Measurements from ENCODE around the gene SYTL2. TPM values are rescaled to one million over a fixed set of nuclear protein-coding genes. Genes with fewer than 3 reads are reported as not detected.

SYTL2 gene
- total RNA-seq, 2 donors from 2014 or later, result 10.5 to 12.1 TPM

DNA sequence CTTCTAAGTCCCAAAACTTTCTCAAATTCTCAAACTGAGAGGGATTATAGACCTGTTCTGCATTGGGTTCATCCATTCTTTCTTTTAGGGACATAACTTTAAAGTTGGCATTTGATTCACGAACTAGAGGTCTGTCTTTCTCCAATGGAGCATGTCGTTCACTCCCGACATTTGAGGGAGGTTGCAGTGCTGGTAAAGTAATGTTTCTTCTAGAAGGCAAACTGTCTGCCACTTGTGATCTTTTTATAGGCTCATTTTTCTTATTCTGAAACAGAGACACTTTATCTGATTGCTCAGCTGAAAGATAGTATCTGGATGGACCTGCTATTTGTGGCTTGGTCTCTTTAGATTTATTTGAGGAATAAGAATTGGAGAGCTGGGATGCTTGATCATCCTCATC is 84.6 kb downstream of the SYTL2 start:
- H3K9me3 Mint-ChIP-seq, result no peaks in the 10 kb centered on the region
- no peaks in the 10 kb centered on the region for H3K4me1 Mint-ChIP-seq
- H3K4me3 Mint-ChIP-seq, result no peak overlapping the region
- ATAC-seq (replicated peaks), result no peak
- no peaks in the 10 kb centered on the region for H3K27me3 Mint-ChIP-seq
- no peak overlapping the region for H3K27ac Mint-ChIP-seq
- H3K36me3 Mint-ChIP-seq (ENCODE audit: low read depth), result no peaks in the 10 kb centered on the region

DNA sequence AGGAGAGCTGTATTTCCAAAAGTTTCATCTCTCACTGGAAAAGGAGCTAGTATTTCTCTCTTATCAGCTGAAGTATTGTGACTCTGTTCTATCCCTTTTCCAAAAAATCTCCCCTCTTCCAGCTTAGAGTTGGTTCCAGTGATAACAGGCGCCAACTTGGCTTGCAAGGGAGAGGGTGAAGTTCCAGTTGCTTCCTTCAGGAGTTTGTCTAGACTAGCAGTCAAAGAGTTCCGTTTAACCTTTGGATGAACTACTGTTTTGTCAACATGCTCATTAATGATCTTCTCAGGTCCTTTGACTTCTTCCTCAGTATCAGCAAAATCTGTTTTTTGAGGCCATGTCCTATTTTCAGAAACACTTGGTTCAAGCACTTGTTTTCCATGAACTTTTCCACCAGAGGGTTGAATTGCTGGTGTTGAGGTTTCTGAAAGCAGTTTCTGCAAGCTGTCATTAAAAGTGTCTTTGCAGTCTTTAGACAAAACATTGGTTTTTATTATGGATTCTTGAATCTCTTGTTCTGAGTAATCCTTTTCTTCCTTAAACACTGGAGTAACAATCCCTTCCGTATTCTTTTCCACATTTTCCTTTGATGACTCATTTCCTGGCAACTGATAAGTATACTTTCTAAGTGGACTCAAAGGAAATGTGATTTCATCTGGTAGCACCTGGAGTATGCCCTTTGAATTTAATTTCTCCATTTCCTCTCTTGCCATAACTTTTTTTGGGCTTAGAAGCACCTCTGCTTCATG is 85.3 kb downstream of the SYTL2 start:
- H3K9me3 Mint-ChIP-seq, result no peaks in the 10 kb centered on the region

DNA sequence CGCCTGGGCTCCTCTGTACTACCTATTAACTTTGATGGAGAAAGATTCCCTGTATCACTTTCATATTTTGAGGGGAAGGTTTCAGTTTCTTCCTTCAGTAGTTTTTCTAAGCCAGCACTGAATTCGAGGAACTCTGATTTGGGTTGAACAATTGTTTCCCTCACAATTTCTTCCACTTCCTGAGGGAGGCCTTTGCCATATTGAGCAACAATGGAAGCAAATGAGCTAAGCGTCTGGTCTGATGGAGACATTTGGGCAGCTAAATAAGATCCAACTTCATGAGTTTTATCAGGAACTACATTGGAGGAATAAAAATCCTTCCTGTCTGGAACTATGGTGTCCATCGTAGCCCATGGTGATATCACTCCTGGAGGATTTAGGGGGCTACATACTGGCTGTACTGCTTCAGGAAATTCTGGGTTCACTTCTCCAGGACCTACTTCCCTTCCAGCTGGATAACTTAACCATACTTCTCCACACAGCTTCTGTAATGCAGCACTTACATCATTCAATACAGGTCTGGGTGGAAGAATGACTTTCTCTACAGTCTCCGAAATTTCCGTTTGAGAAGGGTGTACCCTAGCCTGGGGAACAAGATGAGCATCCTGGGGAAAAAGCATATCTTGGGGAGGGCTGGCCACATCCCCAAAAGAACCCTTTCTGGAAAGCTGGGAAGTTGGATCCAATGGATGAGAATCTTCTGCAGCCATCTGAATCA is 86.0 kb downstream of the SYTL2 start:
- Mint-ChIP-seq H3K9me3 (no peaks in the 10 kb centered on the region), H3K36me3 (ENCODE audit: low read depth) (no peaks in the 10 kb centered on the region), H3K27me3 (no peaks in the 10 kb centered on the region), H3K4me3 (no peak overlapping the region), H3K27ac (no peak overlapping the region), H3K4me1 (no peaks in the 10 kb centered on the region)
- ATAC-seq (replicated peaks), result no peak

More for the DNA sequence above, 85.3 kb downstream of the SYTL2 start:
- Mint-ChIP-seq H3K4me3 (no peak overlapping the region), H3K36me3 (ENCODE audit: low read depth) (no peaks in the 10 kb centered on the region), H3K27ac (no peak overlapping the region), H3K4me1 (no peaks in the 10 kb centered on the region), H3K27me3 (no peaks in the 10 kb centered on the region)
- ATAC-seq (replicated peaks), result no peak

DNA sequence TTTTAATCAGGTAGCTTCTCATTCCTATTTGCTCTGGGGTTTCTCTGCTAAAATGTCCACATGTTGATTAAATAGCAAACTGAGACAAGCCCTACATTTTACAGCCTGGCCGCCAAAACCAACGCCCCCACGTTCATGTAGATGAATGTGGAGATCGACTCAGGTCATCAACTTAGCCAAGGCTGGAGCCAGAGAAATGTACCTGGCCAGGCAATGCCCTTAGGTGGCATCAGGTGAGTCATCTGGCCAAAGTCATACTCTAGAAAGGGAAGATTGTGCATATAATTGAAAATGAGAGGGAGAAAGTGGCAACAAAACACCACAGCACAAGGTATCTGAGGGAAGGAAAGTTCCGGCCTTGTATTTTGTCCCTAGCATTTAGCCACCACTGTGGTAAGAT is 87.9 kb downstream of the SYTL2 start:
- no peaks in the 10 kb centered on the region for H3K4me1 Mint-ChIP-seq
- no peak overlapping the region for H3K4me3 Mint-ChIP-seq
- H3K27ac Mint-ChIP-seq, result no peak overlapping the region
- no peaks in the 10 kb centered on the region for H3K9me3 Mint-ChIP-seq
- no peak for ATAC-seq (replicated peaks)
- no peaks in the 10 kb centered on the region for H3K27me3 Mint-ChIP-seq
- no peaks in the 10 kb centered on the region for H3K36me3 Mint-ChIP-seq (ENCODE audit: low read depth)

DNA sequence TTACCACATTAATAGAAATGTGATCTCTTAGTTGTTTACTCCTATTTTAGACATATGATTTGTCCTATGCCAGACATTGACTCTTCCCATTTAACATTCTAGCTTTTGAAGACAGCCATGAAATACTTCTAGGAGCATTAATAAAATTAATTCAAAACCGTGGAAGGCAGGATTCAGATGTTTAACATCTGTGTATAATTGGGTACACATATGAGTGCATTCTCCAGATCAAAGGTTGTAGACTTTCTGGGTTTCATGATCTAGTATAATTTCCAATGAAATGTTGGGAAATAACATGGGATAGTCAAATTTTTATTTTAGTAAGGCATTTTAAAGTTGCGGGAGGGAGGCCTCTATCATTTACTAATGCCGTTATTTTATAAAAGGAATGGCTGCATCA is 89.8 kb downstream of the SYTL2 start:
- no peaks in the 10 kb centered on the region for H3K27me3 Mint-ChIP-seq
- no peaks in the 10 kb centered on the region for H3K36me3 Mint-ChIP-seq (ENCODE audit: low read depth)
- ATAC-seq (replicated peaks), result no peak
- H3K27ac Mint-ChIP-seq, result no peak overlapping the region
- H3K4me1 Mint-ChIP-seq, result no peaks in the 10 kb centered on the region
- H3K9me3 Mint-ChIP-seq, result no peaks in the 10 kb centered on the region
- no peak overlapping the region for H3K4me3 Mint-ChIP-seq

DNA sequence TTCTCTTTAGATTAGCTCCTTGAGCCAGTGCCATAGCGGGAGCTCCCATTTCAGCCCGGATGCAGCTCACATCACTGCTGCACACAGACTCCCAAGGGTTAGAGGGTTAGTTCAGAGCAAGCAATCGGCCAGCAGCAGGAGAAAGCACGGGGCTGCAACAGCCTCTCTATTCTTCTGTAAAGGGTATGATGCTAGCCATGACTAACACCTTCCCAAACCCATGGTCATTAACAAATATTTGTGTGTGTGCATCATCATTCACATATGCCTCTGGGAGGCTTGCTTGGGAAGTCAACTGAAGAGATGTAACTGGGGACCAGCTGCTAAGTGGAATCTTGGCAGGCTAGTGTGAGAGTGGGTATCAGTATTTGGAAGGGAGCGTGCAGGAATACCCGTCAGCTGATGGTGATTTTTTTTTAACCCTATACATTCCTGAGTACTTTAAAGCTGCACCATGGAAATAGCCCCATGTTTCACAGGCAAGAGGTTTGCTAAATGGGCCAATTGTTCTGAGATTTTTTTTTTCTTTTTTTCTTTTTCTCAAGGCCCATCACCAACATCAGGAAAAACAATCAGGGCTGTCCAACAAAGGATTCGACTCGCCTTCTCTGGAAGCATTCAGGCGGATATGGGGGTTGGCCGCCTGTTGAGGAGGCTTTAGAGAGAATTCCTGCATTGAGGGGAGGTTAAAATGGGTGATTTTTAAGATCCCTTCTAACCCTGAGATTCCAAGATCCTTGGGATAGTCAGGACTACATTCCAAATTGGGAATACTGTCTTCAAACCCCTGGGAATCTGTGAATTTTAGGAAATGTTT is 91.7 kb downstream of the SYTL2 start:
- no peak overlapping the region for H3K4me3 Mint-ChIP-seq
- no peaks in the 10 kb centered on the region for H3K9me3 Mint-ChIP-seq
- no peaks in the 10 kb centered on the region for H3K36me3 Mint-ChIP-seq (ENCODE audit: low read depth)
- no peaks in the 10 kb centered on the region for H3K27me3 Mint-ChIP-seq
- H3K27ac Mint-ChIP-seq, result no peak overlapping the region
- no peak for ATAC-seq (replicated peaks)
- H3K4me1 Mint-ChIP-seq, result no peaks in the 10 kb centered on the region

DNA sequence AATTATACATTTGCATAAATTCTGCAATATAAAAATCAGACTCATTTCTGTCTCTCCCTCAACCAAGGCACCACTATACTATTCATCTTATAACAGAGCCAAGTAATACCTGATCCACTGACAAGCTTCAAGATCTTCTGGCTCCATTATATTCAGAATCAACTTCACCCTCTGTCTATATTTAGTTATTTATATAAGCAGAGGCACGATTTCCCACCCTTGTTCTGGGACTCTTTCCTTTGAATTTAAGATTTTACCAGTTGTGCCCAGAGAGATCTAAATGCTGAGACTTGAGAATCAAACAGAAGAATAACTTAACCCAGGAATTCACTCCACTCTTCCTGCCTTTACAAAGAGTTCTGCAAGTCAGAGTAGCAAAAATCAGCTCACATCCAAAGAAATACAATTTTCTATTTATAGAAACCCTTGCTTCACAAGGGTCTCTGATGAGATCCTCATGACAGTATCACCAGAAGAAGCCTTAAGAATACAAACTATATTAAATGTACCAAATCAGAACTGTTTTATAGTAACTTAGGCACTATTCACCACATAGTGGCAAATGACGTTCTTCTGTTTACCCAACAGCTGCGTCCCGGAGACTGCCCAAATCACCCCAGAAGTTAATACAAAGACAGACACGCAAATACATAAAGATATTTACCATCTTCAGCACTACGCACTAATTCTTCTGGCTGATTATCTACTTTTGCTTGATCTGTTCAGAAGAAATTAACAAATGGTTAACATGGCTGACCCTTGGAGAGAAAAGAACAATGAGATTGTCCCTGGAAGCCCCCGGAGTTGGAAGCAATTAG is 92.6 kb downstream of the SYTL2 start:
- H3K27me3 Mint-ChIP-seq, result no peaks in the 10 kb centered on the region
- H3K9me3 Mint-ChIP-seq, result no peaks in the 10 kb centered on the region
- H3K4me1 Mint-ChIP-seq, result no peaks in the 10 kb centered on the region
- no peak overlapping the region for H3K4me3 Mint-ChIP-seq
- ATAC-seq (replicated peaks), result no peak
- no peaks in the 10 kb centered on the region for H3K36me3 Mint-ChIP-seq (ENCODE audit: low read depth)
- H3K27ac Mint-ChIP-seq, result peak overlapping the region; percentile 21

DNA sequence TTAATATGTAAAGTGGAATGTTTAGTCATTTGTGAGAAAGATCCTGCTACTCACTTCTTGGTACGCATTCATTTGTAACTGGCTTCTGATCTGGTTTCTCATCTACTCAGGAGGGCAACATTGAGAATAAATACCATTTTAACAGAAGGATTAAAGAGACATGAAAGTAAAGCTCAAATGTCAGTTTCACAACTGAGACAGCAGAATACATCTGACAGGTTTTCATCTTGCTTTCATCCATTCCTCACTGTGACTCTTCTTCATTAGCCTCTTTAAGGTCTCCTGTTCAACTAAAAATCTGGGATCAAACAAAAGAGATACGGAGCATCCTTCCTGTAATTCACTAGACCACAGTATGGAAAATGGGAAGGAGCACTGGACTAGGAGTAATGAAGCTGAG is 93.5 kb downstream of the SYTL2 start:
- Mint-ChIP-seq H3K36me3 (ENCODE audit: low read depth) (no peaks in the 10 kb centered on the region), H3K4me1 (no peaks in the 10 kb centered on the region), H3K4me3 (no peak overlapping the region), H3K27me3 (no peaks in the 10 kb centered on the region), H3K9me3 (no peaks in the 10 kb centered on the region), H3K27ac (no peak overlapping the region)
- ATAC-seq (replicated peaks), result no peak

DNA sequence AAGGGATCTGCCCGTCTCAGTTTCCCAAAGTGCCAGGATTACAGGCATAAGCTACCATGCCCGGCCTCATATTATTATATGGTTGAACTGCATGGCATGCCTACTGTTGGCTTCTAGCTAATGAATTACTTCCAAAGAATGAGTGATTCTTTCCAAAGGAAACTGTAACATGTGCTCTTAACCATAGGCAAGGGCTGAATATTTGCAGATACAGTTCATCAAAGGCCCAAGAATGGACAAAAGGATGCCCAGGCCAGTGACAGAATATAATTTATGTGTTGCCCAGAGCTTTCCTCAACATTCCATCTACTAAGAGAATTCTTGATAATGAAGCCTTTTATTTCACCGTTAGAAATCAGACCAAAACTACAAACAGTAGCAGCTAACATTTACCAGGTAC is 98.0 kb downstream of the SYTL2 start:
- H3K4me3 Mint-ChIP-seq, result no peak overlapping the region
- H3K4me1 Mint-ChIP-seq, result no peaks in the 10 kb centered on the region
- no peaks in the 10 kb centered on the region for H3K36me3 Mint-ChIP-seq (ENCODE audit: low read depth)
- H3K27ac Mint-ChIP-seq, result no peak overlapping the region
- no peak for ATAC-seq (replicated peaks)
- no peaks in the 10 kb centered on the region for H3K27me3 Mint-ChIP-seq
- H3K9me3 Mint-ChIP-seq, result no peaks in the 10 kb centered on the region

DNA sequence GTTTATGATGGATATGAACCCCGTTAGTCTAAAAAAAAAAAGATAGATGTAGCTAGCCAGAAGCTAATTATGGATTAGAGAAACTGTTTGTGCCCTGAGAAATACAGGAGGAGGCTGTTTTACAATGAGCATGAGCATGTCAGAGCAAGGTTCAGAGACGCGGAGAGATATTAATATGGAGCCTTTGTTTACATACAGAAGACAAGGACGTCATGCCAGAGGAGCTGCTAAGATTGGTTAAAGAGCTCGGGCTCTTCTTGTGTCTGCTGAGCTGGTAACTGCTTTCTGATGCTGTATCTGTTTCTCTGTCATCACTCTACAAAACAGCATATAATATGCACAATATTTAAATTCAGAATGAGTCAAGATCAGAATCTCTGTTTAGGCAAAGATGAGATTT is 100.0 kb downstream of the SYTL2 start:
- no peak overlapping the region for H3K4me3 Mint-ChIP-seq
- H3K27ac Mint-ChIP-seq, result no peak overlapping the region
- no peak for ATAC-seq (replicated peaks)
- H3K27me3 Mint-ChIP-seq, result no peaks in the 10 kb centered on the region
- no peaks in the 10 kb centered on the region for H3K9me3 Mint-ChIP-seq
- H3K4me1 Mint-ChIP-seq, result no peaks in the 10 kb centered on the region
- H3K36me3 Mint-ChIP-seq (ENCODE audit: low read depth), result no peaks in the 10 kb centered on the region

DNA sequence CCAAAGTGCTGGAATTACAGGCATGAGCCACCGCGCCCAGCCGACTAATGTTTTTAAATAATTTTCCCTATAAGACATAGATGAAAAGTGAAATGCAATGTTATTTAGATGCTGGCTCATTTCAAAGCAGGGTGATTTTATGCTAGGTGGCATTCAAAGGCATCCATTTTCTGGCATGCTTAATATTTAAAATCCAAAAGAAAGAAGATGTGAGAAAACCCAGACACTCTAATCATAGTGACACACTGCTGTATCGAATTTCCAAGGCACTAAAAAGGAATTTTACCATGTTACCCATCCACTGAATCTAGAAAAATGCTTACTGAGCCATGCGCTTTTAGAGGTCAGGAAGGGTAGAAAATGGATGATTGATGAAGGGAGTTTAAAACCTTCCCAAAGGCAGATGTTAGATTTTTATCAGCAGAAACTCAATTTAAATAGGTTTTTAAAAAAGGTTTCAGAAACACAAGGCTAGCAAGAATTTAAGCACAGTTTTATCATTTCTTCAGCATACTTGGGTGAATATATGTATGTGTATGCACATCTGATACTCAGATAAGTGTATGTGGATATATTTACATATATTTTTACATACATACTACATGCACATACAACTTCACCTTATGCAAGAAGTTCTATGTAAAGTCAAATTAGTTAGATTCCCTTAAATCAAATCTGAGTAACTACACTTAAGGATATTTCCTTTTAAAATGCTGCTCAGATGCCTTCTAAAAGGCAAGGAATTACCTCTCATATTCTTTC is 100.8 kb downstream of the SYTL2 start:
- Mint-ChIP-seq H3K27ac (no peak overlapping the region), H3K9me3 (no peaks in the 10 kb centered on the region), H3K4me3 (no peak overlapping the region), H3K4me1 (no peaks in the 10 kb centered on the region), H3K36me3 (ENCODE audit: low read depth) (no peaks in the 10 kb centered on the region), H3K27me3 (no peaks in the 10 kb centered on the region)
- ATAC-seq (replicated peaks), result no peak

DNA sequence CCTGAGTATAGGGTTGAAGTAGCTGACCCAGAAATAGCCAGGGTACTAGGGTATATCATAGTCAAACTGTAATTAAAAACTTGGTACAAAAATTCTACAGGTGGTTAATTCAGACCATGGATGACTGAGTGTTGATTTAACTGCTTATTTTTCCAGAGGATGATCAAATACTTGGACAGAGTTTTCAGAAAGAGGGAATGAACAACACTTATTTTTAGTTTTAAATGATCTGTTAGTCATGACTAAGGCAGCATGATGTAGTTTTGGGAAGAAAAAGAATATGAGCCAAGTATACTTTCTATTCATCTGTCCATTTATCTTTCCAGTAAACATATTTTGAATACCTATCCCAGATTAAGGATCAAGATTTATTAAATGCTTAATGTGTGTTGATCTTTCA is 105.1 kb downstream of the SYTL2 start:
- Mint-ChIP-seq H3K27ac (no peak overlapping the region), H3K9me3 (no peaks in the 10 kb centered on the region), H3K36me3 (ENCODE audit: low read depth) (no peaks in the 10 kb centered on the region), H3K4me1 (no peaks in the 10 kb centered on the region), H3K27me3 (no peaks in the 10 kb centered on the region), H3K4me3 (no peak overlapping the region)
- no peak for ATAC-seq (replicated peaks)

DNA sequence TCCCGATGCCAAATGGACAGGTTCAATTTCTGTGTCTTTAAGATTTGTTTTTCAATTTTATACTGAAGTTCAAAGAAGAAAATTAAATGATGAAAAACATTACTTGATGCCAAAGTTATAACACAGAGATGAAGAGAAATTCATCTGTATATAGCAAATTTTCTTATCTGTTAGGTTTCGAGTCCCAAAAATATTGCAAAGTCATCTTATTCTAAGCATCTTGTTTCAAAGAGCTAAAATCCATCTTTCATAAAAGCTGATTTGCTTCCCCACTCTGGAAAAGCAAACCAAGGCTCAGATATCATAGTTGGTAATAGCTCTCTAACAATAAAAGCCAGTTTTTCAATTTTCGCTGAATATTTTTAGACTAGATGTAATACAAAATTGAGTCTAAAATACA is 106.0 kb downstream of the SYTL2 start:
- Mint-ChIP-seq H3K9me3 (no peaks in the 10 kb centered on the region), H3K4me1 (peaks cover 3% of the 10 kb centered on the region), H3K27ac (no peak overlapping the region), H3K4me3 (no peak overlapping the region), H3K27me3 (no peaks in the 10 kb centered on the region), H3K36me3 (ENCODE audit: low read depth) (no peaks in the 10 kb centered on the region)
- ATAC-seq (replicated peaks), result no peak

Measured in activated T-helper 17 cell treated with anti-CD3 and anti-CD28 coated beads, Interleukin-2, amount 50 U/mL, for 72 hours (primary cell).